Natural killer cell treated with Interleukin-12 subunit alpha and Interleukin-12 subunit beta and Interleukin-15 and Interleukin-18, amount 100 ng/mL, for 72 hours (primary cell): Measurements from ENCODE around the gene SIRT7. TPM values are rescaled to one million over a fixed set of nuclear protein-coding genes. Genes with fewer than 3 reads are reported as not detected.
"Not testable (repeated sequence)": the region's sequence is repeated elsewhere in the genome, so short reads cannot be mapped to it uniquely, and the experiment has no call there.

Source experiments
- ATAC-seq, 2 donors: fragments of 150-1000 bp; cut with Tn5 transposase in 1 of 2; sonication (Bioruptor Pico), chemical (Tn5 transposase) in 1 of 2; 2 replicates each; pipeline ENCODE4 v1.10.0; 2021
- DNase-seq: peaks from one replicate; pipeline ENCODE4 v3.0.0; 2022; ENCODE audit warnings: low spot score
- H3K27ac Mint-ChIP-seq, 2 donors: 1 replicate in 1 of 2; 2 replicates in 1 of 2; pipeline ENCODE4 v1.8.0; 2022; ENCODE audit warnings: mixed read lengths in 2 of 2, mild to moderate bottlenecking in 1 of 2, moderate library complexity in 1 of 2
- H3K27me3 Mint-ChIP-seq, 2 donors: 1 replicate in 1 of 2; 2 replicates in 1 of 2; pipeline ENCODE4 v1.8.0; 2022; ENCODE audit warnings: mixed read lengths in 2 of 2
- H3K36me3 Mint-ChIP-seq: one replicate; pipeline ENCODE4 v1.8.0; 2022; ENCODE audit warnings: mixed read lengths
- H3K4me1 Mint-ChIP-seq, 2 donors: 1 replicate in 1 of 2; 2 replicates in 1 of 2; pipeline ENCODE4 v1.8.0; 2022; ENCODE audit warnings: low read depth in 2 of 2, mixed read lengths in 2 of 2, mild to moderate bottlenecking in 1 of 2
- H3K4me3 Mint-ChIP-seq: one replicate; pipeline ENCODE4 v1.8.0; 2022; ENCODE audit warnings: mixed read lengths
- H3K9me3 Mint-ChIP-seq: 2 replicates; pipeline ENCODE4 v1.8.0; 2022; ENCODE audit warnings: mixed read lengths
- total RNA-seq, 2 donors: library from RNA; stranded (reverse); gene quantifications; one replicate each; pipeline ENCODE4 v1.2.3, GENCODE V29; 2022

The SIRT7 gene
- total RNA-seq, 2 donors from 2014 or later: 69.4 to 77.6 TPM

DNA sequence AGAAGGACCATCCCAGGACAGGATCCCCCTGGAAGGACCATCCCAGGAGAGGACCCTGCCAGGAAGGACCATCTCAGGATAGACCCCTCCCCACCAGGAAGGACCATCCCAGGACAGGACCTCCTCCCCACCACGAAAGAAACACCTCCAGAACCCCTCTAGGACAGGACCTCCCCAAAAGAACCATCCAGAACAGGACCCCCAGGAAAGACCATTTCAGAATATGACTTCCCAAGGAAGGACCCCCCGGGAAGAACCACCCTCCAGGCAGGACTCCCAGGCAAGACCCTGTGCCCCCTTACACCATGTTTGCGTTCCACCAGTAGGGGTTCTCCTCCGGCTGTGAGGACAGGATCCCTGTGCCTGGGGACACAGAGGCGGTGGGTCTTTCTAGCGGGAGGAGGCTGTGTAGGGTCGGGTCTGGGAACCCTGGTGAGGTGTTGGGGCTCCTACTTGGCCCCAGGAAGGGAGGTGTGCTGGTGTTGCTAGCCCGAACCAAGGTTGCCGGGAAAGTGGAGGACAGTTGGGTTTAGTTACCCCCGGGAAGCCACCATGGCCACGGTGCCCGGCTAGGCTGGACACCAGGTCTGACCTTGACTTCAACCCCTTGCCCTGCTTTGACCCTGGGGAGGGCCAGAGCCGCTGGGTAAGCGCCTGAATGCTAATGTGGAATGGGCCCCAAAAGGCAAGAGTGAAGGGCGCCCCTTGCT, 40.8 kb upstream of the SIRT7 start:
- no peak overlapping the region for H3K27ac Mint-ChIP-seq
- H3K27me3 Mint-ChIP-seq: peaks cover 10 to 13% of the 10 kb centered on the region in 2 donors
- H3K4me3 Mint-ChIP-seq: peak overlapping the region; percentile 55
- no peak for ATAC-seq
- H3K9me3 Mint-ChIP-seq: no peaks in the 10 kb centered on the region
- H3K36me3 Mint-ChIP-seq: no peaks in the 10 kb centered on the region
- H3K4me1 Mint-ChIP-seq: peaks cover 0 to 6% of the 10 kb centered on the region in 2 donors
- DNase-seq: no peak

DNA sequence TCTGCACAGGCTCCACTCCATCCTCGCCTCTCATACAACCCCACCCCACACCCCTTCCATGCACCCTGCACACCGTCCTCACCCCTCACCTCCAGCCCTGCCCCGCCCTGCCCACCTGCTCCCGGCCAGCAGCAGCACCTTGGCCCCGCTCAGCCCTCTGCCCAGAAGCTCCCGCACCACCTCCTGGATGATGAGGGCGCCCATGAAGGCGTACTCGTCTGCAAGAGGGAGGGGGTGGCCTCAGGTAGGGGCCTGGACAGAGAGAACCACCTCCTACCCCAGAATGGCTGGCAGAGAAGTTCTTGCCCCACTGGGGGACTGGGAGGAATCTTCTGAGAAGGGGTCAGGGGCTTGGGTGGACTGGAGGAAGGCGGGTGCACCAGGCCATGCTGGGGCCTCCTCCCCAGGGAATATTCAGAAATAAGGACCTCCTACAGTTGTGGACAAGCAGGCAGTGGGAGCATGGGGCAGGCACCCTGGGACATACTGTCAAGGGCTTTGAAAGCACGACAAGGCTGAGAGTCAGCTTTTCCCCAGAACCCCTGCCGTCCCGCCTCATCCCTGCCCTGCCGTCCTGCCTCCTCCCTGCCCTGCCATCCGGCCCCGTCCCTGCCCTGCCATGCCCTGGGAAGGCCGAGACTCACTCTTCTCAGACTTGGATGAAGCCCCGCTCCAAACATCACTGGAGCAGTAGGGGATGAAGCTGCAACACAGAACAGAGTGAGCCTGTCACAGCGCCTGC, 39.9 kb upstream of the SIRT7 start:
- H3K9me3 Mint-ChIP-seq: no peaks in the 10 kb centered on the region
- ATAC-seq (no peak), DNase-seq (no peak)
- no peak overlapping the region for H3K27ac Mint-ChIP-seq
- peaks cover 0 to 6% of the 10 kb centered on the region in 2 donors for H3K4me1 Mint-ChIP-seq
- peak overlapping the region; percentile 55 for H3K4me3 Mint-ChIP-seq
- H3K36me3 Mint-ChIP-seq: no peaks in the 10 kb centered on the region
- H3K27me3 Mint-ChIP-seq: peaks cover 10 to 13% of the 10 kb centered on the region in 2 donors

DNA sequence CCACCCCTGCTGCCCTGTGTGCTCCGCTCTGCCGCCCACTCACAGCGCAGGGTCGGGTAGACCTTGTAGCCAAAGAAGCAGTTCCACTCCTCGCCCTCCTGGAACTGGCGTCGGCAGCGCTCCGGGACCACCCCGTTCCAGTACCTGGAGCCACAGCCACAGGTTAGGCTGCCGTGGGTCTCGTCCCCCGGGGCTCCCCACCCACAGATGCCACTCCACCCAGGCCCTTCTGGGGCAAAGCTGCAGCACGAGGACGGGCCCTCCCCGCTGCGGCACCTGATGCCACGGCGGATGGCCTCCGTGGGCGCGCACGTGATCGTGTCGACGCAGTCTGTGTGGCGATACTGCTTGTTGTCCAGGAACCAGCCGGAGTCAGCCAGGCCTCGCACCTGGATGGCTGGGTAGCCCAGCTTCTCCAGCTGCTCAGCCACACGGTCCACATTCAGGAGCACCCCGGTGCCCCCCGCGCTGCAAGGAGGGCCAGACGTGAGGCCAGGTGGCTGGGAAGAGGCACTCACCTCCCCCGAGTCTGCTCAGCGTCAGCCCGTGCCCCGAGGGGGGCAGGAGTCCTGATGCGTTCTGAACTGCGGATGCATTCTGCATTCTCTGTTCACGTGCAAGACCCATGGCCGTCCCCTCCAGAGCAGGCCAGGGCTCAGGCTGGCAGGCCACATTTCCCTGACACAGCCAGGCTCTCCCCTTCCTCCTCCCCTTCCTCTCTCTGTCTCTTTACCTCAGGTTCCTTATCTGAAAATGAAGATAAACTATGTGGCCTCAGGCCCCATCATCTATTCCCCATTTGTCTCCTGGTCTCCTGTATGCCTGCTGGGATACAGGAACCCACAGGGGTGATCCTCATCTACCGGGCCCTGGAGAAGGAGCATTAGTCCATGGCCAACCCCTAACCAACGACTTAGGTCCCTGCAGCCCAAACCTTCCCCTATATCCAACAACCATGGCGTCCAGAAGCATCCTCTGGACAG, 38.9 kb upstream of the SIRT7 start:
- no peaks in the 10 kb centered on the region for H3K9me3 Mint-ChIP-seq
- DNase-seq (no peak), ATAC-seq (no peak)
- H3K36me3 Mint-ChIP-seq: no peaks in the 10 kb centered on the region
- peaks cover 10 to 12% of the 10 kb centered on the region in 2 donors for H3K27me3 Mint-ChIP-seq
- peaks cover 0 to 6% of the 10 kb centered on the region in 2 donors for H3K4me1 Mint-ChIP-seq
- H3K4me3 Mint-ChIP-seq: no peak overlapping the region
- no peak overlapping the region for H3K27ac Mint-ChIP-seq

DNA sequence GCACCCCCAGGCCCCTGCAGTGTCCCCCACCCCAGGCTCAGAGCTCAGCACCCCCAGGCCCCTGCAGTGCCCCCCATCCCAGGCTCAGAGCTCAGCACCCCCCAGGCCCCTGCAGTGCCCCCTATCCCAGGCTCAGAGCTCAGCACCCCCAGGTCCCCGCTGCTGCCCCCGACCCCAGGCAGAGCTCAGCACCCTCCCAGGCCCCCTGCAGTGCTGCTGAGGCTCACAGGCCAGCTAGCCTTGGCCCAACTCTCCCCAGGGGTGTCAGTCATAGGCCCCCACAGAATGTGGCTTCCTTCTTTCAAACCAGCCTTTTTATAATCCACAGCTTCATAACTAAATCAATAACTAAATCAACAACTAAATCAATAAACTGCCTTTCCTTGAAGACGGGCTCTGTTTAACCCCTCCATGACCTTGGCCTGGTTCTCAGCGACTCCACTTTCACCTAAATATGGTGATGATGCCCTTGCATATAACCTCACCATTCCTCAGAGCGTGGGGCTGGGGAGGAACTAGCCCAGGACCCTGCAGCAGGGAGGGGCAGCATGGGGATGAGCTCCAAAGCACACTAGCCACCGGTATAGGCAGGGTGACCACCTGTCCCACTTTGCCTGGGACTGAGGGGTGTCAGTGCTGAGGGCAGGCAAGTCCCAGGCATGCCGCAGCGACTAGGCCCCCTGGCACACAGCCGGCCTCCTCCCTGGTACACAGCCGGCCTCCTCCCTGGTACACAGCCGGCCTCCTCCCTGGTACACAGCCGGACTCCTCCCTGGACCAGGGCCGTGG, 38.0 kb upstream of the SIRT7 start:
- Mint-ChIP-seq H3K36me3 (no peaks in the 10 kb centered on the region), H3K9me3 (no peaks in the 10 kb centered on the region), H3K4me3 (no peak overlapping the region), H3K4me1 (peaks cover 0 to 6% of the 10 kb centered on the region in 2 donors), H3K27ac (no peak overlapping the region), H3K27me3 (peaks cover 10 to 13% of the 10 kb centered on the region in 2 donors)
- no peak for ATAC-seq
- DNase-seq: no peak

DNA sequence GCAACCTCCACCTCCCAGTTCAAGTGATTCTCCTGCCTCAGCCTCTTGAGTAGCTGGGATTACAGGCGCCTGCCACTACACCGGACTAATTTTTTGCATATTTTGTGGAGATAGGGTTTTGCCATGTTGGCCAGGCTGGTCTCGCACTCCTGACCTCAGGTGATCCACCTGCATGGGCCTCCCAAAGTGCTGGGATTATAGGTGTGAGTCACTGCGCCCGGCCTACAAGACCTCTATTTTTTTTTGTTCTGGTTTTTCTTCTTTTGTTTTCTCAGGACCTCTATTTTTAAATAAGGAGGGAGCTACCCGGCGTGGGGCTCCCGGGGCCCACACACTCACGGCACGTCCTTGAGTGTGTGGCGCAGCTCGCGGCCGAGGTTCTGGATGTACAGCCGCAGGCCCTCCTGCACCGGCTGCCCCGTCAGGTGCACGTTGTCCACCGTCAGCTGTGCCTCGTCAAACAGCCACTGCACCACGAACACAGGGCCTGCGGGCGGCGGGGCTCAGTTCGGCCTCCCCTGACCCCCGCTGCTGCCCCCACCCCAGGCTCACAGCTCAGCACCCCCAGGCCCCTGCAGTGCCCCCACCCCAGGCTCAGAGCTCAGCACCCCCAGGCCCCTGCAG, 37.2 kb upstream of the SIRT7 start:
- ATAC-seq (no peak), DNase-seq (no peak)
- peaks cover 0 to 6% of the 10 kb centered on the region in 2 donors for H3K4me1 Mint-ChIP-seq
- H3K36me3 Mint-ChIP-seq: no peaks in the 10 kb centered on the region
- no peak overlapping the region for H3K4me3 Mint-ChIP-seq
- H3K27me3 Mint-ChIP-seq: peaks cover 10 to 13% of the 10 kb centered on the region in 2 donors
- no peak overlapping the region for H3K27ac Mint-ChIP-seq
- H3K9me3 Mint-ChIP-seq: no peaks in the 10 kb centered on the region

DNA sequence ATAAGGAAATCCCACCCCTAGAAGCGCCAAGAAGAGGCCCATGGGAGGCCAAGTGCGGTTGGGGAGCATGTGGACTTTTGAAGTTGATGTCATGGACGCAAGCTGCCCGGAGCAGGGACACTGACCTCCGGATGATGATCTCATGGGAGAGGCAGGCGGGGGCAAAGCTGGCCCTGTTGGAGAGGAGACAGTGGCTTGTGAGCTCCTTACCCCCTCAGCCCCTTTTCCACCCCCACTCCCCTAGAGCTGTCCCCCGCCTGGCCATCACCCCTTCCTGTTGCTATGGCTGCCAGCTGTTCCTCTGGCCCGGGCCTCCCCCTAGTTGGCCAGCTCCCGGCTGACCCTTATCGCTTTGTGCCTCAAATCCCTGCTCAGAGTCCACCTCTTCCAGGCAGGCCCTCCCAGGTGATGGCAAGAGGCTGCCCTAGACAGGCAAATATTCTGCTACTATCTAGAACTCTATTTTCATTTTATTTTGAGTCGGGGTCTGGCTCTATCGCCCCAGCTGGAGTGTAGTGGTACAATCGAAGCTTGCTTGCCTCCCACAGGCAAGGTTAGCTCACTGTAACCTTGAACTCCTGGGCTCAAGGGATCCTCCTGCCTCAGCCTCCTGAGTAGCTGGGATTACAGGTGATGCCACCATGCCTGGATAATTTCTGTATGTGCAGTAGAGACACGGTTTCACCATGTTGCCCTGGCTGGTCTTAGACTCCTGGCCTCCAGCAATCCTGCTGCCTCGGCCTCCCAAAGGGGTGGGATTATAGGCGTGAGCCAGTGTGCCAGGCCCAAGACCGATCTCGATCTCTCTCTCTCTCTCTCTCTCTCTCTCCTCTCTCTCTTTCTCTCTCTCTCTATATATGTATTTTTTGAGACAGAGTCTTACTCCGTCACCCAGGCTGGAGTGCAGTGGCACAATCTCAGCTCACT, 36.4 kb upstream of the SIRT7 start:
- DNase-seq (no peak), ATAC-seq (no peak)
- peaks cover 10 to 13% of the 10 kb centered on the region in 2 donors for H3K27me3 Mint-ChIP-seq
- no peak overlapping the region for H3K27ac Mint-ChIP-seq
- H3K9me3 Mint-ChIP-seq: no peaks in the 10 kb centered on the region
- H3K4me3 Mint-ChIP-seq: no peak overlapping the region
- H3K36me3 Mint-ChIP-seq: no peaks in the 10 kb centered on the region
- peaks cover 0 to 6% of the 10 kb centered on the region in 2 donors for H3K4me1 Mint-ChIP-seq

DNA sequence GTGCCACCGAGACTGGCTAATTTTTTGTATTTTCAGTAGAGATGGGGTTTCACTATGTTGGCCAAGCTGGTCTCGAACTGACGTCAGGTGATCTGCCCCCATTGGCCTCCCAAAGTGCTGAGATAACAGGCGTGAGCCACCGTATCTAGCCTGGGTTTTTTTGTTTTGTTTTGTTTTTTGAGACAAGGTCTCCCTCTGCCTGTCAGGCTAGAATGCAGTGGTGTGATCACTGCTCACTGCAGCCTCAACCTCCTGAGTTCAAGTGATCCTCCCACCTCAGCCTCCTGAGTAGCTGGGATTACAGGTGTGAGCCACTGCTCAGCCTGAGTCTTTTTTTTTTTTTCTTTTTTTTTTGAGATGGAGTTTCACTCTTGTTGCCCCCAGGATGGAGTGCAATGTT, 35.5 kb upstream of the SIRT7 start:
- not testable (repeated sequence) for H3K4me3 Mint-ChIP-seq, DNase-seq, ATAC-seq, H3K4me1 Mint-ChIP-seq, H3K36me3 Mint-ChIP-seq, H3K27me3 Mint-ChIP-seq, H3K27ac Mint-ChIP-seq, H3K9me3 Mint-ChIP-seq

DNA sequence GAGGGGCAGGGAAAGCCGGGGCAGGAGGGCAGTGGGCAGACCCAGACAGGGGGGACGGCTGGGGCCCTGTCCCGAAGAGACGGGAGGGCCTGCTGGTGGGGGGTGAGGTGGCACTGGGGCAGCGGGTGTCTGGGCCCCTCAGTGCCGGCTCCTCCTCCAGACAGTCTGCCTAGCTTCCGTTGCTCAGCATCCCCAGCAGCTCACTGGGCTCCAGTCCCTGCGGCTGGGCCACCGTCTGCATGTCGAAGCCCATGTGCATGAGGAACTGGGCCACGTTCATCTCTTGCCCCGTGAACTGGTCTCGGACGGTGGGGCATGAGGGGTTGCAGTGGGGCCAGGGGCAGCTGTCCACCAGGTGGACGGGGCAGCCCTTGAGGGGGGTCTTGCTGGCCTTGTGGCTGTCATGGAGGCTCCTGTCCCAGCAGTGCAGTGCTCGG, 34.8 kb upstream of the SIRT7 start:
- ATAC-seq (peak in 1 of 2 donors; percentile 33), DNase-seq (no peak)
- H3K9me3 Mint-ChIP-seq: no peaks in the 10 kb centered on the region
- H3K27me3 Mint-ChIP-seq: peaks cover 0 to 6% of the 10 kb centered on the region in 2 donors
- H3K4me3 Mint-ChIP-seq: no peak overlapping the region
- H3K36me3 Mint-ChIP-seq: no peaks in the 10 kb centered on the region
- H3K27ac Mint-ChIP-seq: no peak overlapping the region
- H3K4me1 Mint-ChIP-seq: peaks cover 0 to 2% of the 10 kb centered on the region in 2 donors

DNA sequence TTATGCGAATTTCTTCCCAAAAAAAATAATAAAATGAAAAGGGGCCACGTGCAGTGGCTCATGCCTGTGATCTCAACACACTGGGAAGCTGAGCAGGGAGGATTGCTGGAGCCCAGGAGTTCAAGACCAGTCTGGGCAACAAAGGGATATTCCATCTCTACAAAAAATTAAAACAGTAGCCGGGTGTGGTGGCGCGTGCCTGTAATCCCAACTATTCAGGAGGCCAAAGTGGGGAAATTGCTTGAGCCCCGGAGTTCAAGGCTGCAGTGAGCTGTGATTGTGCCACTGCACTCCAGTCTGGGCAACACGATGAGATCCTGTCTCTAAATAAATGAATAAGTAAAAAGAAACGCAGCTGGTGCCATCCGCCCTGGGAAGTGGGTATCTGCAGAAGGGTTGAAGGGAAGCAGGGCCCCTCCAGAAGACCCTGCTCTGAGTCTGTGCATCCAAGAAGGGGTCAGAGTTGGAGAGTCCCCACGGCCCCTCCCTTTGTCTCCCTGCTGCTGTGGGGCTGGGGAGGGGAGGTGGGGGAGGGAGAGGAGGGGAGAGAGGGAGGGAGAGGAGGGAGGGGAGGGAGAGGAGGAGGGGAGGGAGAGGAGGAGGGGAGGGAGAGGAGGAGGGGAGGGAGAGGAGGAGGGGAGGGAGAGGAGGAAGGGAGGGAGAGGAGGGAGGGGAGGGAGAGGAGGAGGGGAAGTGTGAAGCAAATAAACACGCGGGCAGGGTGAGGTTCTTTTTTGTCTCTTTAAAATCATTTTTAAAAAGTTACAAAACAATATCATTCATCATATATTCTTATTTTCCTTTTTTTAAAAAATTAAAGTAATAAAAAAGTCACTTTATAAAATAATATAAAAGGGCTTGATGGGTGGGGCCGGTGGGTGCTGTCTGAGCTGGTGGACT, 34.1 kb upstream of the SIRT7 start:
- Mint-ChIP-seq H3K36me3 (no peaks in the 10 kb centered on the region), H3K27me3 (peaks cover 0 to 2% of the 10 kb centered on the region in 2 donors), H3K4me3 (no peak overlapping the region), H3K9me3 (no peaks in the 10 kb centered on the region), H3K4me1 (no peaks in the 10 kb centered on the region), H3K27ac (no peak overlapping the region)
- DNase-seq (no peak), ATAC-seq (no peak)

DNA sequence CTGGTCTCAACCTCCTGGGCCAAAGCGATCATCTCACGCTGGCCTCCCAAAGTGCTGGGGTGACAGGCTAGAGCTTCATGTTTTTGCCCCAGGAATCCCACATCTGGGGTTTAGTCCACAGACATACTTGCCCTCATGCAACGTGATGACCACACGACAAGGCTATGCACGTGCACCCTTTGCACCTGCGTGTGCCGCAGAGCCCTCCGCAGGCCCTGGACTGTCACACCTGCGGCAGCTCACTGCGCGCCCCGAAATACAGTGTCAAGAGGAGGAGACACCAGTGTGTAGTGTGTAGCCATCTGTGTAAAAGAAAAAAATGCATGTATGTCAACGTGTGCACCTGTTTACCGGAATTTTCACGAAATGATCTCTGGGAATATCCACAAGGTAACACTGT, 32.5 kb upstream of the SIRT7 start:
- ATAC-seq: no peak
- Mint-ChIP-seq H3K4me3 (no peak overlapping the region), H3K9me3 (no peaks in the 10 kb centered on the region), H3K36me3 (no peaks in the 10 kb centered on the region), H3K4me1 (no peaks in the 10 kb centered on the region), H3K27ac (no peak overlapping the region), H3K27me3 (peaks cover 0 to 2% of the 10 kb centered on the region in 2 donors)
- DNase-seq: no peak

DNA sequence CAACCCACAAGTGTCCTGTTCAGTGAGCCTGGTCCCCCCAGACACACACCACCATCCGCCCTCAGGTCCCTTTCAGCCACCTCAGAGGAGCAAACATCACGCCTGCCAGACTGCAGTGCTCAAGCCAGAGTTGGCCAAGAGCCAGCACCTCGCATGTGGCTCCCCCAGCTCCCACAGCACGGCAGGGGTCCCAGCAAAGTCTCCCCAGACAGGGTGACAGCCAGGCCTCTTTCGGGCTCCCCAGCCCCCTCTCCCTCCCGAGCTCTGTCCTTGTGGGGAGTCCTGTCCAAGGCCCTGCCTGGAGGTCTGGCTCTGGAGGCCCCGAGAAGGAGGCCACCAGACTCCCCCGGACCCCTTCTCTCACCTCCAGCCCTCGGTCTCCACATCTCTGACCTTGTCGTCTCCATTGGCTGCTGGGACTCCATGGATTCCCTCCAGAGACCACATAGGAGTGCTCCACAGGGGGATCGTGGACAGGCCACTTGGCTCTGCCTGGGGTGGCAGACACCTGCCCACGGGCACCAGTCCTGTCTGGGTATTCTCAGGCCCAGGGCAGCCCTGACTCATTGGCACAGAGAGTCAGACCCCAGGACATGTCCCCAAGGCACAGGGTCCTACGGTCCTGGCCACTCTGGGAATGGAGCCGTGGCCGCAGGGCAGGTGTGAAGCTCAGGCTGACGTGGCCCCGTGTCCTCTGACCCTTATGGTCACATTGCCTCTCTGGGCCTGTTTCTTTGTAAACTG, 30.8 kb upstream of the SIRT7 start:
- Mint-ChIP-seq H3K9me3 (no peaks in the 10 kb centered on the region), H3K27ac (no peak overlapping the region), H3K36me3 (no peaks in the 10 kb centered on the region), H3K27me3 (peaks cover 0 to 2% of the 10 kb centered on the region in 2 donors), H3K4me3 (no peak overlapping the region), H3K4me1 (no peaks in the 10 kb centered on the region)
- peak in 1 of 2 donors; percentile 40 for ATAC-seq
- peak; percentile 58 for DNase-seq
